Activated T-cell treated with anti-CD3 and anti-CD28 coated beads, Interleukin-2, amount 50 U/mL, for 48 hours (primary cell): ENCODE results near the gene KIAA1191.
A peak's percentile ranks its signal among the peaks of the same experiment; 100 is the strongest.
"Not testable (repeated sequence)": the region's sequence is repeated elsewhere in the genome, so short reads cannot be mapped to it uniquely, and the experiment has no call there.

Source experiments
- DNase-seq, 2 experiments: peaks; one replicate each; pipeline ENCODE4 v3.0.0-alpha.2; 2020

The KIAA1191 gene

GRCh38 chr5:176361437-176362232, at the start of gene KIAA1191:
Gene KIAA1191 (minus strand): TSS chr5:176361764. CDS start chr5:176359508, 2,256 bp downstream.
- DNase-seq = peak; percentile 95 to 96

GRCh38 chr5:176410486-176411180, 49.1 kb upstream of the KIAA1191 start:
- no peak for DNase-seq

GRCh38 chr5:176409765-176410164, 48.2 kb upstream of the KIAA1191 start:
- DNase-seq = no peak

GRCh38 chr5:176408590-176408989, 47.0 kb upstream of the KIAA1191 start:
- DNase-seq = no peak

GRCh38 chr5:176408252-176408573, 46.6 kb upstream of the KIAA1191 start:
- not testable (repeated sequence) for DNase-seq

- DNase-seq = no peak
Observed at GRCh38 chr5:176407456-176408251, 46.1 kb upstream of the KIAA1191 start.

GRCh38 chr5:176406436-176407052, 45.0 kb upstream of the KIAA1191 start:
- DNase-seq = no peak

GRCh38 chr5:176405656-176406435, 44.3 kb upstream of the KIAA1191 start:
- no peak for DNase-seq

GRCh38 chr5:176401281-176402205, 40.0 kb upstream of the KIAA1191 start:
- no peak for DNase-seq

GRCh38 chr5:176400382-176401156, 39.0 kb upstream of the KIAA1191 start:
- DNase-seq = no peak

GRCh38 chr5:176397736-176398420, 36.3 kb upstream of the KIAA1191 start:
- DNase-seq = no peak

- DNase-seq = no peak
Observed at GRCh38 chr5:176396330-176396729, 34.8 kb upstream of the KIAA1191 start.

- DNase-seq = no peak
Observed at GRCh38 chr5:176394881-176395675, 33.5 kb upstream of the KIAA1191 start.

GRCh38 chr5:176394096-176394495, 32.5 kb upstream of the KIAA1191 start:
- DNase-seq = no peak

GRCh38 chr5:176392526-176392925, 31.0 kb upstream of the KIAA1191 start:
- DNase-seq = no peak

- DNase-seq = no peak
Observed at GRCh38 chr5:176391999-176392398, 30.4 kb upstream of the KIAA1191 start.

- DNase-seq = no peak
Observed at GRCh38 chr5:176391479-176391878, 29.9 kb upstream of the KIAA1191 start.
